OCI-M1 (cell line): ENCODE data around the gene FTCD.
"Not testable (repeated sequence)": the region's sequence is repeated elsewhere in the genome, so short reads cannot be mapped to it uniquely, and the experiment has no call there.

Experiments
- DNase-seq: peaks from one replicate; lab custom pipeline; 2025; lab: John Stamatoyannopoulos, UW

FTCD gene

GRCh38 chr21:46110499-46111192 lies 44.7 kb downstream of the FTCD start:
- no peak for DNase-seq

GRCh38 chr21:46109313-46110221 lies 45.8 kb downstream of the FTCD start:
- DNase-seq: no peak

GRCh38 chr21:46108827-46109312 lies 46.5 kb downstream of the FTCD start:
- DNase-seq: no peak

DNA sequence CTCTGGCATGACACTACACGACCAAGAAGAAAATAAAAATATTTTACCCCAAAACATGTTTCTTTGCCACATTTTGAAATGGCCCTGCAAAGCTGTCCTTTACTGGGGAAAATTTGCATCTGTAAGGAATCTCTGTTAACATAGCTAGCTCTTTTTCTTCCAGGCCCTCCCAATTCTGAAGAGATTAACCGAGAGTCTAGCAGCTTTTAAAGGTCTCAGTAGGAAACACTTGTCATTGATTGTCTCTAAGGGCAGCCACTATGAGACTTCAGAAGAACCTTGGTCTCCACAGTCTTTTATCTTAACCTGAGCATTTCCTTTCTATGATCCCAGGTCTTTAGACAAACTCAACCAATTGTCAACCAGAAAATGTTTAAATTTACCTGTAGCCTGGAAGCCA lies 48.0 kb downstream of the FTCD start:
- not testable (repeated sequence) for DNase-seq

GRCh38 chr21:46104104-46104503 lies 51.3 kb downstream of the FTCD start:
- DNase-seq: no peak

GRCh38 chr21:46100906-46101305 lies 54.5 kb downstream of the FTCD start:
- DNase-seq: no peak

DNA sequence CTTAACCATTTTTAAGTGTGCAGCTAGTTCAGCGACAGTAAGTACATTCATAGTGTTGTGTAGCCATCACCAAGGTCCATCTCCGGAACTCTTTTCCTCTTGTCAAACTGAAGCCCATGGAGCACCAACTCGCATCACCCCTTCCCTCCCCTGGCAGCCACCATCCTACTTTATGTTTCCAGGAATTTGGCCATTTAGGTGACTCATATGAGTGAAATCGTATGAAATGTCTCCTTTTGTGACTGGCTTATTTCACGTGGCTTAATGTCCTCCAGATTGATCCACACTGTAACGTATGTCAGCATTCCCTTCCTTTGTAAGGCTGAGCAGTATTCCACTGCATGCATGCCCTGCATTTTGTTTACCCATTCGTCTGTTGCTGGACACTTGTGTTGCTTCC lies 55.0 kb downstream of the FTCD start:
- DNase-seq: no peak

DNA sequence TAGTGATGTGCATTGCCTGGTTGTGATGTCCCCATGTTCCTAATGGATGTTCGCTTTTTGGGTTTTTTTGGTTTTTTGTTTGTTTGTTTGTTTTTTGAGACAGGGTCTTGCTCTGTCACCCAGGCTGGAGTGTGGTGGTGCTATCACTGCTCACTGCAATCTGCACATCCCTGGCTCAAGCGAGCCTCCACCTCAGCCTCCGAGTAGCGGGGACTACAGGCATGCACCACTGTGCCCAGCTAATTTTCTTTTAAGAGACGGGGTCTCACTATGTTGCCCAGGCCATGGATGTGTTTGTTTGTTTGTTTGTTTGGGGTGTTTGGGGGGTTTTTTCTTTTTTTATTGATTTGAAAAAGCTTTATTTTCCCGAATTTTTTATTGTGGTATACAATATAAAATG lies 55.4 kb downstream of the FTCD start:
- DNase-seq: no peak

DNA sequence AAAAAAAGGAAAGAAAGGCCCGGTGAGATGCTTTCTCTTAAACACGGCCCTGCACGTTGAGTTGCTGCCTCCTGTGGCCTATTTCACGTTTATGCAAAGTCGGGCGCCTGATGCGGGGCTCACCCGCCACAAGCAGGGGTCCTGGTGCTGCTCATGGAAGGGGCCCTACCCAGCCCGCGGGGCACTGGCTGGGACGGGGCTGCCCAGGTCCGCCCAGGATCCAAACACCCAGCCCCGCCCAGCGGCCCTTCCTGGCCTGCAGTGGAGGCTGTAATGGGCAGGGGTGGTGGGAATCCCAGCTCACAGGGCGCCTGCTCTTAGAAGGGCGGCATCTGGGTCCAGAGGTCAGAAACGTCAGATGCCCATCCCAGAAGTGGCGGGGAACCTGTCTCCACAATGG lies 55.9 kb downstream of the FTCD start:
- no peak for DNase-seq

DNA sequence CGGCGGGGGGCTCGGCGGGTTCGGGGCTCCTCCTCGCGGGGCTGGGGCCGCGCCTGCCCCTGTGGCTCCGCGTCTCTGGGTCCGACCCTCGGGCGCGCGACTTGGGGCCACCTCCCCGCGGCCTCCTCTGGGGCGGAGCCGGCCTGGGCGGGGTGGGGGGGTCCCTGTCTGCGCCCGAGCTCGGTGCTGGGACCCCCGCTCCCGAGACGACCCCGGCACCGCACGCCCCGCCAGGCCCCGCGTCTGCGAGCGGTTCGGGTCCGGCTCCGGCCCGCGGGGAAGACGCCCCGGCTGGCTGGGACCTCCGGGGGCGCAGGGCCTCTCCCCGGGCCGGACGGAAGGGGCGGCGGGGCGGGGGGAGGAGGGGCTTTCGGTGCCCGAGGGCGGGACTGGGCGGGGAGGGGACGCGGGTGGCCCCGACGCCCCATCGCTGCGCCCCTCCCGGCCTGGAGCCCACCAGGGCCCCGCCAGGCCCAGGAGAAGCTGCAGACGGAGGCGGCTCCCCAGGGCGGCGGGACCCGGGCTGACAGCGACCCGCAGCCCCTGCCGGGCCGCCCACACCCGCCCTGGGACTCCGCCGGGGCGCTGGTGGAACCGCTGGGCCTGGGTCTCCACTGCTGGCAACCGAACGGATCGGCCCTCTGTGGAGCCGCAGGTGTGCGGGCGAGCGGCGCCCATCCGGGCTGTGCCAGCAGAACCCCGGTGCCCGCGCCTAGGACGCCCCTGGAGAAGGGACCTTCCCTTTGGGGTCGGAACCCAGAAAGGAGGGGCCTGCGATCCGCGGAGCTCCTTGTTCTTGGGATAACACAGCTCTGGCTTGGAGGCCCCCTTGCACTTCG lies 56.9 kb downstream of the FTCD start:
- no peak for DNase-seq

DNA sequence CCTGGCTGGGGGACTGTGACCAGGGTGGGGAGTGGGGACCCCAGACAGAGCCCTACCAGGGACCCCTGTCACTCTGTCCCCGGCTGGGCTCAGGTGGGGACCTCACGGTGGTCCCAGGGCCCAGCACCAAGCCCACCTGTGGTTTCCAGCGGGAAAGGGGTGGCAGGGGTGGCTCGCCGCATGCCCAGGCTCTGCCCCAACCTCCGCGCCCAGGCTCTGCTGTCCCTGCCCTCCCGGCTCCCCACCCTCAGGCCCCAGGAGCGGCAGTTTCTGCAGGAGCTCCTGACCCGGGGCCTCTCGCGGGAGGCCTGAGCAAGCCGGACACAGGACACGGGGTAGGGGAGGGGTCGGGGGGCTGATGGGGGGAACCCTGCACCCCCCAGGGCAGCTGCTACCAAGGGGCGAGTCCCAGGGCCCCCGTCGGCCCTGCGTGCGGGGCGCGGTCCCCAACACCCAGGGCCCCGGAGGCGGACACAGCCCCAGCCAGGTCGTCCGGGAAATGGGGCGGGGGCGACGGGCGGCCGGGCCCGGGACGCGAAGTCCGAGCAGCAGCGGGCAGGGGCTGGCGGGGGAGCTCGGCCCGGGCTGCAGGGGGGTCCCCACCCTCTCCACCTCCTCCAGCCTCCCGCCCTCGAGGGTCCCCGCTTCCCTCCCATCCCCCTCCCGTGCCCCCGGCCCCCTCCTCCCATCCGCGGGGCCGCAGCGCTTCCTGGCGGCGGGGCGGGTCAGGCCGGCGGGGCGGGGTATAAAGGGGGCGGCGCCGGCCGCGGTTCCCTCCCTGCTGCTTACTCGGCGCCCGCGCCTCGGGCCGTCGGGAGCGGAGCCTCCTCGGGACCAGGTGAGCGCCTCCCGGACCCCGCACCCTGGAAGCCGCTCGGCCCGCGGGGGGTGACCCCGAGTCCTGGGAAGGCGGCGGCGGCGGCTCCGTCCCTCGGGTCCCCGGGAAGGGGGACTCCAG lies 57.8 kb downstream of the FTCD start, which contains the start of gene COL6A2:
Gene COL6A2, plus strand, starts transcription at position 777 of the 958 bp plus-strand sequence.
- DNase-seq: no peak

DNA sequence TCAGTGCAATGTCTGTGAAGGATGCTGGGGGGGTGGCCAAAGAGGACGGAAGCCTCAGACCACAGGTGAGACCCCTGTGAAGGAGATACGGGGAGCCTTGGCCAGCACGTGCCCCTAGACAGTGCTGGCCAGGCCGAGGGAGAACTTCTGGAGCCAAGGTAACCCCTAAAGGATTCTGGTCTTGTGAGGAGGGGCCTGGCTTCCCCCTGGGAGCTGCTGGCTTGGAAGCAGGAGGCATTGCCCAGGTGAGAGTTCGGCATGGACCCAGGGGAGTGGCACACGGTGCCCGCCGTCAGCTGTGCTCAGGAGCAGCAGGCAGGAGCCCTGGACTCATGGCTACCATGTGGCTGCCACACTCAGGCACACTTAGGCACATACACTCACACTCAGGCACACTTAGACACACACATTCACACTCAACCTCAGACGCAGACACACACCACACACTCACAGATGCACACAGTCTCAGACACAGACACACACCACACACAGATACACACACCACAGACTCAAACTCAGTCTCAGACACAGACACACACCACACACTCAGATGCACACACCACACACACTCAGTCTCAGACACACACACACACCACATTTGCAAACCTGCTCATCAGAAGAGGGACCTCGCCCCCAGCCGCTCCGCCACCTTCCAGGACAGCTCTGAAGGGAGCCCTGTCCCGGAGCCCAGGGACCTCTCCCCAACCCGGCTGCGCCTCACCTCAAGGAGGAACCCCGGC lies 58.6 kb downstream of the FTCD start:
- DNase-seq: no peak

GRCh38 chr21:46095814-46096595 lies 59.4 kb downstream of the FTCD start:
- no peak for DNase-seq

DNA sequence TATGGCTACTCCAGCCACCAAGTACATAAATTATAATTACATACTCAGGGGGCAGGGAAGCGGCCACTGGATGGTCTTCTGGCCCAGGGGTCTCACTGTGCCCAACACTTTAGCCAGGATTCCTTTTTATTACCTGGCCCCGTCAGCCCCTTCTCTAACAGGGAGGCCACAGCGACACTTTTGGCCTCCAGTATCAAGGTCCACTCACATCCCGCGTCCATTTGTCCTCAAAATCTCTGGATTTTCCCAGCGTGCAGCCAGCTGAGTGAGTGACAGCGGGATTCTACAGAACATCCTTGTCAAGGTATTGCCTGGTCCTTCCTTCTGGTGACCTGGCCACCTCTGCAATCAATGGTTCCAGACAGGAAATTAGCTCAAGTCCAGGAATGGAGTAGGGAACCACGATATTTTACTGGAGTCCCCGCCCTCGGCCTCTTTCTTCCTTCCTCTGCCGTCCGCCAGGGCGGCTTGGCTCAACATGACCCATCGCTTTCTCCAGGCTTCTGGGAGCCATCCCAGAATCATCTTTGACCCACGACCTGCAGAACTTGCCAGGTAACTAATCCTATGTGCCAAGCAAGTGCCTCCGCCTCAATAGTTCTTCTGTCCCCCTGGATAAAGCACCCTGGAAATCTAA lies 60.2 kb downstream of the FTCD start:
- no peak for DNase-seq

- DNase-seq: no peak
These were observed 60.8 kb downstream of the FTCD start for GRCh38 chr21:46094401-46095082.

- DNase-seq: no peak
These were observed 61.5 kb downstream of the FTCD start for GRCh38 chr21:46093668-46094400.

- DNase-seq: no peak
These were observed 62.3 kb downstream of the FTCD start for GRCh38 chr21:46092811-46093667.
